Naive B cell (primary cell): Measurements from ENCODE around the gene DTNB. TPM values are rescaled to one million over a fixed set of nuclear protein-coding genes. Genes with fewer than 3 reads are reported as not detected.

ENCODE experiments used
- ATAC-seq, 2 donors: fragments of 150-1000 bp; cut with Tn5 transposase; 2 replicates each; pipeline ENCODE4 v1.10.0; 2021; ENCODE audit warnings: low read depth in 2 of 2, mild to moderate bottlenecking in 2 of 2, moderate library complexity in 2 of 2
- DNase-seq: peaks from one replicate; pipeline ENCODE4 v3.0.0; 2022
- H3K27ac Mint-ChIP-seq, 6 donors: one replicate each; pipeline ENCODE4 v1.8.0; 2020 to 2022; ENCODE audit warnings: mild to moderate bottlenecking in 6 of 6, mixed read lengths in 6 of 6, moderate library complexity in 5 of 6, inconsistent platforms in 2 of 6
- H3K27me3 Mint-ChIP-seq, 3 donors: one replicate each; pipeline ENCODE4 v1.8.0; 2021 to 2022; ENCODE audit warnings: mixed read lengths in 3 of 3, mild to moderate bottlenecking in 1 of 3
- H3K36me3 Mint-ChIP-seq, 2 donors: one replicate each; pipeline ENCODE4 v1.8.0; 2020 to 2022; ENCODE audit warnings: mixed read lengths in 2 of 2, inconsistent platforms in 1 of 2, mild to moderate bottlenecking in 1 of 2
- H3K4me1 Mint-ChIP-seq, 3 donors: one replicate each; pipeline ENCODE4 v1.8.0; 2020 to 2022; ENCODE audit warnings: mixed read lengths in 3 of 3, inconsistent platforms in 1 of 3, mild to moderate bottlenecking in 1 of 3, moderate library complexity in 1 of 3
- H3K4me3 Mint-ChIP-seq, 8 donors: one replicate each; pipeline ENCODE4 v1.8.0; 2020 to 2022; ENCODE audit warnings: mild to moderate bottlenecking in 8 of 8, mixed read lengths in 8 of 8, moderate library complexity in 8 of 8, inconsistent platforms in 2 of 8
- H3K9me3 Mint-ChIP-seq, 7 donors: one replicate each; pipeline ENCODE4 v1.8.0; 2020 to 2022; ENCODE audit warnings: mixed read lengths in 7 of 7, mild to moderate bottlenecking in 5 of 7, inconsistent platforms in 2 of 7, moderate library complexity in 1 of 7
- polyA plus RNA-seq, 6 donors: library from polyadenylated mRNA; unstranded; fragments of 300-500 nt; fragmentation: Illumina TruSeq; gene quantifications; one replicate each; pipeline ENCODE4 v1.2.3, GENCODE V29; 2021; ENCODE audit warnings: low read depth in 6 of 6

Gene DTNB
- polyA plus RNA-seq, 6 donors from 2014 or later = 7.8 to 25.4 (median 16.1) TPM

- H3K4me1 Mint-ChIP-seq = peaks cover 20 to 28% (median 23%) of the 10 kb centered on the region in 3 donors
- no peak overlapping the region for H3K27ac Mint-ChIP-seq
These were observed 345.0 kb downstream of the DTNB start for GRCh38 chr2:25328152-25329085.

More at GRCh38 chr2:25328152-25329085, 345.0 kb downstream of the DTNB start:
- Mint-ChIP-seq H3K4me3 (no peak overlapping the region), H3K36me3 (peaks cover 19 to 44% of the 10 kb centered on the region in 2 donors), H3K9me3 (peaks cover 8 to 26% (median 22%) of the 10 kb centered on the region in 7 donors), H3K27me3 (peaks cover 19 to 37% (median 25%) of the 10 kb centered on the region in 3 donors)
- ATAC-seq (no peak), DNase-seq (no peak)

Other genes starting within 250 kb of the DTNB start
- gene ASXL2, start 204.9 kb upstream of the DTNB start, polyA plus RNA-seq = 10 to 100 TPM in 3 of 6 donors, 1 to 10 TPM in 3; 2.6 to 13.8 (median 8.9) TPM